HepG2 (cell line): ENCODE results near the gene TLK2. TPM values are rescaled to one million over a fixed set of nuclear protein-coding genes. Genes with fewer than 3 reads are reported as not detected.

Source experiments
- ATF1 ChIP-seq: IDR thresholded peaks from 2 replicates; pipeline ENCODE4 v1.6.1; 2016; ENCODE audit warnings: mild to moderate bottlenecking, control low read depth
- CBX2 ChIP-seq, 2 experiments: fragments of 200-600 bp in 1 of 2; sonication (generic); formaldehyde crosslinking in 1 of 2; IDR thresholded peaks; 2 replicates each; pipeline versions ENCODE4 v1.7.0 to v1.8.1; 2018 to 2022; ENCODE audit warnings: low read depth in 2 of 2, low read length in 1 of 2, mild to moderate bottlenecking in 1 of 2, missing genetic modification reagents in 1 of 2
- DR1 ChIP-seq: sonication (generic); formaldehyde crosslinking; IDR thresholded peaks from 2 replicates; pipeline ENCODE4 v1.8.0; 2021; ENCODE audit warnings: mild to moderate bottlenecking, missing genetic modification reagents, inconsistent platforms
- FOSL1 ChIP-seq: sonication (generic); formaldehyde crosslinking; IDR thresholded peaks from 2 replicates; pipeline ENCODE4 v1.9.0; 2021; ENCODE audit warnings: missing genetic modification reagents, borderline replicate concordance
- MXD4 ChIP-seq: IDR thresholded peaks from 2 replicates; pipeline ENCODE4 v1.6.1; 2016; ENCODE audit warnings: mild to moderate bottlenecking, missing biosample characterization, missing genetic modification reagents
- MYNN ChIP-seq: sonication (generic); formaldehyde crosslinking; IDR thresholded peaks from 2 replicates; pipeline ENCODE4 v1.4.0; 2020; ENCODE audit warnings: mild to moderate bottlenecking, low read depth, missing genetic modification reagents
- ONECUT2 ChIP-seq: sonication (generic); formaldehyde crosslinking; IDR thresholded peaks from 2 replicates; pipeline ENCODE4 v1.4.0; 2020; ENCODE audit warnings: missing genetic modification reagents
- RARG ChIP-seq: sonication (generic); formaldehyde crosslinking; IDR thresholded peaks from 2 replicates; pipeline ENCODE4 v1.4.0; 2020; ENCODE audit warnings: low read depth, mild to moderate bottlenecking, missing genetic modification reagents
- TMF1 ChIP-seq: sonication (generic); formaldehyde crosslinking; IDR thresholded peaks from 2 replicates; pipeline ENCODE4 v1.8.1; 2022; ENCODE audit warnings: low read depth, missing genetic modification reagents
- USF2 ChIP-seq, 2 experiments: sonication (generic) in 1 of 2; formaldehyde crosslinking in 1 of 2; IDR thresholded peaks; 2 replicates each; pipeline versions ENCODE4 v1.5.1 to v1.6.1; 2011 to 2020; ENCODE audit warnings: borderline replicate concordance in 1 of 2, low read depth in 1 of 2, low read length in 1 of 2, mild to moderate bottlenecking in 1 of 2, missing genetic modification reagents in 1 of 2, moderate library complexity in 1 of 2
- ZBTB20 ChIP-seq: sonication (generic); formaldehyde crosslinking; IDR thresholded peaks from 2 replicates; pipeline ENCODE4 v1.8.1; 2023; ENCODE audit warnings: missing genetic modification reagents, low read depth, mild to moderate bottlenecking, borderline replicate concordance
- ZNF331 ChIP-seq: sonication (generic); formaldehyde crosslinking; IDR thresholded peaks from 2 replicates; pipeline ENCODE4 v1.4.0; 2020; ENCODE audit warnings: missing genetic modification reagents
- ZNF343 ChIP-seq: sonication (generic); formaldehyde crosslinking; IDR thresholded peaks from 2 replicates; pipeline ENCODE4 v1.4.0; 2020; ENCODE audit warnings: mild to moderate bottlenecking, missing genetic modification reagents
- ZNF609 ChIP-seq: sonication (generic); formaldehyde crosslinking; IDR thresholded peaks from 2 replicates; pipeline ENCODE4 v1.4.0; 2020; ENCODE audit warnings: mild to moderate bottlenecking, missing genetic modification reagents, borderline replicate concordance
- ZNF772 ChIP-seq: sonication (generic); formaldehyde crosslinking; IDR thresholded peaks from 2 replicates; pipeline ENCODE4 v1.5.0; 2020; ENCODE audit warnings: mild to moderate bottlenecking, missing genetic modification reagents
- polyA plus RNA-seq, 8 experiments: library from polyadenylated mRNA; depleted of rRNA in 3 of 8; stranded (reverse) in 7 of 8; unstranded in 1 of 8; fragments of >200 nt; fragmentation: Illumina TruSeq in 4 of 8; extraction: Trizol in 4 of 8; gene quantifications; 2 replicates each; pipeline versions ENCODE4 v1.2.1 to v1.2.3, GENCODE V29; 2011 to 2016; ENCODE audit warnings: low read depth in 4 of 8, missing spikeins in 1 of 8, mixed read lengths in 1 of 8; ENCODE audit not compliant: insufficient read depth in 1 of 8
- total RNA-seq, 5 experiments: library from RNA; depleted of rRNA; stranded (reverse); fragments of >200 nt; fragmentation: Illumina TruSeq; extraction: Trizol; gene quantifications; 2 replicates each; pipeline ENCODE4 v1.2.3, GENCODE V29; 2016; ENCODE audit warnings: low read depth in 1 of 5
- TF ChIP-seq, protein P1 (sequence below): IDR thresholded peaks from 2 replicates; pipeline ENCODE4 v1.6.1; 2016
- TF ChIP-seq, protein P2 (sequence below): sonication (generic); formaldehyde crosslinking; IDR thresholded peaks from 2 replicates; pipeline ENCODE4 v1.4.0; 2020; ENCODE audit warnings: missing genetic modification reagents, borderline replicate concordance

Gene TLK2
- total and polyA plus RNA-seq, 2 of the 13 experiments (the other 11 are each of a cell fraction or from before 2014, with no cell fraction given), result 58.7 to 60.8 TPM

DNA sequence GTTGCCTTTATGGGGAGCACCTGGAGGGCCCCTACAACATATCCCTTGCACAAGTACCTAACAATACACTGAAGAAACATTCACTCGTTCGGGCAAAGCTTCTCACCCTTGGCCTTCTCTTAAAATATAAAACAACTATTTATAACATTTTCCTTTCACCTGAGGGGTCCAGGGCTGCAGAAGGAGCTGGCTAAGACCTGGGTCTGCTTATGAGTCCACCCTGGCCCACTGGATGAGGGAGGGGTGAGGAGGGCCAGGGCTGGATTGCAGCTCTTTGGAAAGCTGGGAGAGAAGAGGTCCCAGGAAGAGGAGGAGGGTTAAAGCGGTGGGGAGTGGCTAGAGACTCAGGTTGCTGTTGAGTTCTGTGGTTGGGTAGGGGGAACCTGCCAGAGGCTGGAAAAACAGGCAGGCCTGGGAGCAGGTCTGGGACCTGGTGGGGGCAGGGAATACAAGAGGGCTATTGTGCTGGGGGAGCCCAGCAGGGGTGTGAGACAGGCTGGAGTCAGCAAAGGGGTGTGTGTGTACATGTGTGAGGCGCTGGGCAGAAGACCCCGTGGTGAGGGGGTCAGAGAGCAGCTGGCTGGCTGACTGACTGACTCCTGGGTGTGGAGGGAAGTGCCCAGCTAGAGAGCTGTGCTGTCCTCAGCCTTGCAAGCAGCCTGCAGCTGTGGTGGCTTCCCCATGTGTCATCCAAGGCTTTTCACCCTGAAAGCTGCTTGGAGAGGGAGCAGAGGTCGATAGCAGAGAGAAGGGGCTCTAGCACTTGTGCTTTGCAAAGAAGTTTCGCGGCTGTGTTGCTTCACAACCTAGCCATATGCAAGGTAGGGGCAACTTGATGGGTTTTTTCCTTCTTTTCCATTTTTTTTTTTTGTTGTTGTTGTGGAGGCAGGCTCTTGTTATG, 138.6 kb downstream of the TLK2 start (continued):
- TF ChIP-seq ZNF609 (CRISPR knock-in tag) (peak; percentile 74), MXD4 (CRISPR knock-in tag) (peak; percentile 23; the same call in 1 of the 2 replicates), DR1 (0 out of 2 replicates have a peak, but pooled peaks have one; percentile 48), MYNN (no peak), ATF1 (CRISPR knock-in tag) (no peak), RARG (CRISPR knock-in tag) (no peak), ZNF331 (CRISPR knock-in tag) (peak; percentile 79), ZBTB20 (CRISPR knock-in tag) (no peak), TMF1 (CRISPR knock-in tag) (no peak), ONECUT2 (CRISPR knock-in tag) (no peak), CBX2 (IDR thresholded peaks at IDR 0.05; ENCODE audit: low read depth, low read length) (no peak), CBX2 (CRISPR knock-in tag; IDR thresholded peaks at IDR 0.05; ENCODE audit: low read depth) (no peak), USF2 (IDR thresholded peaks at IDR 0.05; ENCODE audit: low read depth, low read length) (no peak), USF2 (CRISPR knock-in tag; IDR thresholded peaks at IDR 0.05; ENCODE audit: borderline replicate concordance) (no peak), ZNF343 (CRISPR knock-in tag) (no peak), ZNF772 (0 out of 2 replicates have a peak, but pooled peaks have one; percentile 72), FOSL1 (CRISPR knock-in tag) (no peak)
- TF ChIP-seq, protein P1, sequence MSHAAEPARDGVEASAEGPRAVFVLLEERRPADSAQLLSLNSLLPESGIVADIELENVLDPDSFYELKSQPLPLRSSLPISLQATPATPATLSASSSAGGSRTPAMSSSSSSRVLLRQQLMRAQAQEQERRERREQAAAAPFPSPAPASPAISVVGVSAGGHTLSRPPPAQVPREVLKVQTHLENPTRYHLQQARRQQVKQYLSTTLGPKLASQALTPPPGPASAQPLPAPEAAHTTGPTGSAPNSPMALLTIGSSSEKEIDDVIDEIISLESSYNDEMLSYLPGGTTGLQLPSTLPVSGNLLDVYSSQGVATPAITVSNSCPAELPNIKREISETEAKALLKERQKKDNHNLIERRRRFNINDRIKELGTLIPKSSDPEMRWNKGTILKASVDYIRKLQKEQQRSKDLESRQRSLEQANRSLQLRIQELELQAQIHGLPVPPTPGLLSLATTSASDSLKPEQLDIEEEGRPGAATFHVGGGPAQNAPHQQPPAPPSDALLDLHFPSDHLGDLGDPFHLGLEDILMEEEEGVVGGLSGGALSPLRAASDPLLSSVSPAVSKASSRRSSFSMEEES (CRISPR knock-in tag), result no peak; the same call in 1 of the 2 replicates
- TF ChIP-seq, protein P2, sequence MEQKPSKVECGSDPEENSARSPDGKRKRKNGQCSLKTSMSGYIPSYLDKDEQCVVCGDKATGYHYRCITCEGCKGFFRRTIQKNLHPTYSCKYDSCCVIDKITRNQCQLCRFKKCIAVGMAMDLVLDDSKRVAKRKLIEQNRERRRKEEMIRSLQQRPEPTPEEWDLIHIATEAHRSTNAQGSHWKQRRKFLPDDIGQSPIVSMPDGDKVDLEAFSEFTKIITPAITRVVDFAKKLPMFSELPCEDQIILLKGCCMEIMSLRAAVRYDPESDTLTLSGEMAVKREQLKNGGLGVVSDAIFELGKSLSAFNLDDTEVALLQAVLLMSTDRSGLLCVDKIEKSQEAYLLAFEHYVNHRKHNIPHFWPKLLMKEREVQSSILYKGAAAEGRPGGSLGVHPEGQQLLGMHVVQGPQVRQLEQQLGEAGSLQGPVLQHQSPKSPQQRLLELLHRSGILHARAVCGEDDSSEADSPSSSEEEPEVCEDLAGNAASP (CRISPR knock-in tag), result 0 out of 2 replicates have a peak, but pooled peaks have one; percentile 26
